ENCODE data around the gene ANKRD42. TPM values are rescaled to one million over a fixed set of nuclear protein-coding genes. Genes with fewer than 3 reads are reported as not detected.

ANKRD42 gene
- total and polyA plus RNA-seq, 9 of the 15 experiments (the other 6 are each of a cell fraction or from before 2014, with no cell fraction given) = 2.8 to 9.1 (median 6.1) TPM

GRCh38 chr11:83157594-83158356 lies 35.7 kb upstream of the ANKRD42 start (continued):
- TF ChIP-seq ZNF740 (CRISPR knock-in tag; IDR thresholded peaks at IDR 0.05) (peak; percentile 97), ZNF740 (tag; IDR thresholded peaks at IDR 0.05) (peak in 1 of 2 experiments; percentile 94; a peak in 2 of 4 replicates), ZBED1 (IDR thresholded peaks at IDR 0.05) (no peak; the same call in 1 of the 2 replicates), POLR3A (IDR thresholded peaks at IDR 0.05; ENCODE audit: borderline replicate concordance, extremely low read depth, insufficient read depth, insufficient read length) (no peak), CLOCK (CRISPR knock-in tag; IDR thresholded peaks at IDR 0.05; ENCODE audit: borderline replicate concordance) (no peak), ILK (tag; IDR thresholded peaks at IDR 0.05; ENCODE audit: borderline replicate concordance, low read depth) (no peak), CTCF (IDR thresholded peaks at IDR 0.05 in 2 of 3, conservative IDR thresholded peaks at IDR 0.05 in 1 of 3; ENCODE audit: insufficient read depth in 2 of 3, low read depth in 1 of 3, low read length in 3 of 3) (no peak), LEF1 (IDR thresholded peaks at IDR 0.05) (peak; percentile 53; the same call in 1 of the 2 replicates), LCOR (CRISPR knock-in tag; IDR thresholded peaks at IDR 0.05) (peak; percentile 75), FOXM1 (IDR thresholded peaks at IDR 0.05; ENCODE audit: low read depth) (no peak; the same call in 1 of the 2 replicates), FOXM1 (CRISPR knock-in tag; IDR thresholded peaks at IDR 0.05; ENCODE audit: low read depth) (0 out of 2 replicates have a peak, but pooled peaks have one; percentile 36), PTRF (tag; IDR thresholded peaks at IDR 0.05) (no peak), NCOA4 (IDR thresholded peaks at IDR 0.05; ENCODE audit: partially characterized antibody) (no peak), EP400 (IDR thresholded peaks at IDR 0.05) (peak; percentile 94), TARDBP (IDR thresholded peaks at IDR 0.05) (no peak), SIX5 (IDR thresholded peaks at IDR 0.05; ENCODE audit: borderline replicate concordance in 1 of 2, insufficient read depth in 1 of 2, low read depth in 1 of 2, low read length in 2 of 2) (no peak), FOXP4 (CRISPR knock-in tag; IDR thresholded peaks at IDR 0.05; ENCODE audit: borderline replicate concordance) (0 out of 2 replicates have a peak, but pooled peaks have one; percentile 34), ZNF655 (CRISPR knock-in tag; IDR thresholded peaks at IDR 0.05) (no peak)
